Chondrocyte (in vitro differentiated cells): Measurements from ENCODE around the gene CALN1. TPM values are rescaled to one million over a fixed set of nuclear protein-coding genes. Genes with fewer than 3 reads are reported as not detected.
A peak's percentile ranks its signal among the peaks of the same experiment; 100 is the strongest.

Experiments
- DNase-seq: peaks from one replicate; pipeline ENCODE4 v3.0.0; 2021; ENCODE audit warnings: mixed read lengths, low spot score
- H3K27ac Mint-ChIP-seq: one replicate; pipeline ENCODE4 v1.8.0; 2021; ENCODE audit warnings: mild to moderate bottlenecking, moderate library complexity, mixed read lengths; ENCODE audit not compliant: unreplicated experiment
- H3K27me3 Mint-ChIP-seq: 2 replicates; pipeline ENCODE4 v1.8.0; 2021; ENCODE audit warnings: low read depth, mixed read lengths
- H3K36me3 Mint-ChIP-seq: 2 replicates; pipeline ENCODE4 v1.8.0; 2021; ENCODE audit warnings: low read depth, mixed read lengths
- H3K4me1 Mint-ChIP-seq: 2 replicates; pipeline ENCODE4 v1.8.0; 2021; ENCODE audit warnings: low read depth, mild to moderate bottlenecking, mixed read lengths
- H3K4me3 Mint-ChIP-seq: one replicate; pipeline ENCODE4 v1.8.0; 2021; ENCODE audit warnings: mild to moderate bottlenecking, moderate library complexity, mixed read lengths; ENCODE audit not compliant: unreplicated experiment
- H3K9me3 Mint-ChIP-seq: 2 replicates; pipeline ENCODE4 v1.8.0; 2021; ENCODE audit warnings: low read depth, mixed read lengths
- CTCF ChIP-seq: fragments of 200-600 bp; sonication (generic); IDR thresholded peaks from 2 replicates; pipeline ENCODE4 v1.5.0; 2021; ENCODE audit warnings: antibody characterized with exemption, mild to moderate bottlenecking, moderate library complexity
- total RNA-seq: library from RNA; stranded (reverse); gene quantifications from 3 replicates; pipeline ENCODE4 v1.2.1, GENCODE V29; 2021

Gene CALN1
- total RNA-seq, 1 donor from 2014 or later = not detected

- TF ChIP-seq CTCF = peak; percentile 56
- Mint-ChIP-seq H3K27ac (no peak overlapping the region), H3K9me3 (peaks cover 9% of the 10 kb centered on the region), H3K4me1 (peaks cover 9% of the 10 kb centered on the region), H3K27me3 (no peaks in the 10 kb centered on the region), H3K36me3 (no peaks in the 10 kb centered on the region), H3K4me3 (no peak overlapping the region)
- DNase-seq = no peak
These were observed 540.7 kb downstream of the CALN1 start for GRCh38 chr7:71871446-71871845.

GRCh38 chr7:71870812-71871211, 541.3 kb downstream of the CALN1 start:
- no peak overlapping the region for H3K4me3 Mint-ChIP-seq
- no peaks in the 10 kb centered on the region for H3K27me3 Mint-ChIP-seq
- no peak overlapping the region for H3K27ac Mint-ChIP-seq
- H3K36me3 Mint-ChIP-seq = no peaks in the 10 kb centered on the region
- H3K4me1 Mint-ChIP-seq = peaks cover 9% of the 10 kb centered on the region
- no peak for DNase-seq
- H3K9me3 Mint-ChIP-seq = peaks cover 4% of the 10 kb centered on the region
- no peak for TF ChIP-seq CTCF

GRCh38 chr7:71868797-71869196, 543.3 kb downstream of the CALN1 start:
- Mint-ChIP-seq H3K36me3 (no peaks in the 10 kb centered on the region), H3K27ac (peak overlapping the region; percentile 36), H3K27me3 (no peaks in the 10 kb centered on the region), H3K4me3 (no peak overlapping the region), H3K9me3 (peaks cover 3% of the 10 kb centered on the region), H3K4me1 (peaks cover 9% of the 10 kb centered on the region)
- no peak for TF ChIP-seq CTCF
- no peak for DNase-seq

GRCh38 chr7:71867626-71868025, 544.5 kb downstream of the CALN1 start:
- TF ChIP-seq CTCF = no peak

GRCh38 chr7:71865172-71865571, 547.0 kb downstream of the CALN1 start:
- no peaks in the 10 kb centered on the region for H3K36me3 Mint-ChIP-seq
- H3K27ac Mint-ChIP-seq = no peak overlapping the region
- no peak for DNase-seq
- no peaks in the 10 kb centered on the region for H3K27me3 Mint-ChIP-seq
- H3K4me1 Mint-ChIP-seq = peaks cover 9% of the 10 kb centered on the region
- H3K4me3 Mint-ChIP-seq = no peak overlapping the region
- H3K9me3 Mint-ChIP-seq = peaks cover 3% of the 10 kb centered on the region
- no peak for TF ChIP-seq CTCF

More at GRCh38 chr7:71867626-71868025, 544.5 kb downstream of the CALN1 start:
- Mint-ChIP-seq H3K9me3 (peaks cover 3% of the 10 kb centered on the region), H3K4me1 (peaks cover 9% of the 10 kb centered on the region), H3K4me3 (no peak overlapping the region), H3K27me3 (no peaks in the 10 kb centered on the region), H3K36me3 (no peaks in the 10 kb centered on the region), H3K27ac (no peak overlapping the region)
- no peak for DNase-seq
